HG03520 (cell line): ENCODE measurements around the gene SLC6A13.

Experiments used
- ATAC-seq: cut with Tn5 transposase; IDR thresholded peaks from one replicate; pipeline ENCODE4 v1.9.1; 2021; ENCODE audit warnings: mild to moderate bottlenecking, moderate library complexity; ENCODE audit not compliant: unreplicated experiment

SLC6A13 gene

GRCh38 chr12:234891-235415, 27.7 kb downstream of the SLC6A13 start:
- no peak for ATAC-seq

- no peak for ATAC-seq
Observed at GRCh38 chr12:234019-234418, 28.6 kb downstream of the SLC6A13 start.

- ATAC-seq, result no peak
Observed at GRCh38 chr12:233615-233968, 29.0 kb downstream of the SLC6A13 start.

DNA sequence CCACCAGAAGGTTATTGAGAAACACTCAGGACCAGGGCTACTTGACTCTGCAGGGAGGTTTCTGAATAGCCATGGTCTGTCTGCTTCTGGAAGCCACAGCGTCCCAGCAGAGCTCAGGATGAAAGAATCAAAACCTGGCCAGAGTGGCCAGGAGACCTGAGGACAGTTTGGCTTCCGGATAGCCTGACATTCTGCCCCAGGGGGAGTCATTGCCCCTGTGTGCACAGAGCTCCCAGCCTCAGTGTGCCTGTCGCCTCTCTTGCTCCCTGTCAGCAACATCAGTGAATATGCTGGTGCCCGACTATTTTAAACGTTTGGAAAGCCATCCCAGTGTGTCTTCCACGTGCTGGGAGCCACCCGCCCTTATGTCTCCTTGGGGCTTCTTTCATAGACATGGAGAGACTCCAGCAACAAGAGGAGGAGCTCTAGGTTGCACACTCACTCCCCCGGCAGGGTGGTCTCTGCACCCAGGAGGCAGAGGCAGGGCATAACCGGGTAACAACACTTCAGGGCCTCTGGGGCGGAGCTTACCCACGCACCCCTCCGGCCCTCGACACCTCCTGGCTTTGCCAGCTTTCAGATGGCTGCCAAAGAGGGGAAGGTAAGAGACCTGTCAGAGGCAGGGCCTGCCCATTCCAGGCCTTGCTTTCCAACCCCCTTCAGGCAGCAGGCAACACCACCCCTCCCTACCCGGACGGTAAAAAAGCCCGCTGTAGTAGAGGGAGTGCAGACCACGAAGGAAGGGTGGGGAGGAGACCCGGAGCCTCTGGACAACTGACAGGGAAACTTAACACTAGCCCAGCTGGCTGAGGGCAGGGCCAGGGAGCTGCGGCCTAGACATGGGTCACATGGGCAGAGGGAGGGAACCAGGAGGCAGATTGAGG, 29.7 kb downstream of the SLC6A13 start:
- no peak for ATAC-seq

DNA sequence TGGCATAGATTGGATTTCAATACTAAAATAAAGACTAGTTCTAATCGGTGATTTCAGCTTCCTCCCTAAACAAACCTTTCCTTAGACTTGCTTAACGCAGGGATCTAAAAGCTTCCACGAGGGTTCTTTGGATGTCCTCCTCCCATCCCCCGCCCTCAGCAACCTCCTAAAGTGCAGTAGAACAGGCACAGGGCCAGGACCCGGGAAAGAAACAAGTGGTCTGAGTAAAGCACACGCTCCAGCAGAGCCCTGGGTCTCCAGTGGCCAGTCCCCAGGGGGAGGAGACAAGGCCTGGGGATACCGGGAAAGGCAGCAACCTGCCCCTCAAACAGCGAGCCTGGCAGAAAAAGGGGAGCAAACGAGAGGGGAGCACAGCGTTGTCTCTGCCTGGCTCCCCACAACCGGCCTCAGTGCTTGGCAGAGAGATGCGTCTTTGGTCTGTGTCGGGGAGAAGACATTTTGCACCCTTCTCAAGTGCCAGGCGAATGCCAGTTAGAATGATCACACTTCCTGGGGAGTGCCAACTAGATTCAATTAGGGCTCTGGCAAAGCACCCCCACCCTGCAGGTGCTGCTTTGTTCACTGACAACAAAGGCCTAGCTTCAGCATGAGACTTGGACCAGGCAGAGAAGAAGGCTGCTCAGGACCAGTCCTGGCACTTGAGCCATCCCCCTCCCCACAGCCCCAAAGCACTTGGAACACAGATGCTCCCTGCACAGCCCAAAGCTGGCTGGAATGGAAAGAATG, 31.5 kb downstream of the SLC6A13 start:
- no peak for ATAC-seq

- ATAC-seq, result no peak
Observed at GRCh38 chr12:229441-230191, 33.0 kb downstream of the SLC6A13 start.

- ATAC-seq, result no peak
Observed at GRCh38 chr12:228846-229200, 33.8 kb downstream of the SLC6A13 start.

DNA sequence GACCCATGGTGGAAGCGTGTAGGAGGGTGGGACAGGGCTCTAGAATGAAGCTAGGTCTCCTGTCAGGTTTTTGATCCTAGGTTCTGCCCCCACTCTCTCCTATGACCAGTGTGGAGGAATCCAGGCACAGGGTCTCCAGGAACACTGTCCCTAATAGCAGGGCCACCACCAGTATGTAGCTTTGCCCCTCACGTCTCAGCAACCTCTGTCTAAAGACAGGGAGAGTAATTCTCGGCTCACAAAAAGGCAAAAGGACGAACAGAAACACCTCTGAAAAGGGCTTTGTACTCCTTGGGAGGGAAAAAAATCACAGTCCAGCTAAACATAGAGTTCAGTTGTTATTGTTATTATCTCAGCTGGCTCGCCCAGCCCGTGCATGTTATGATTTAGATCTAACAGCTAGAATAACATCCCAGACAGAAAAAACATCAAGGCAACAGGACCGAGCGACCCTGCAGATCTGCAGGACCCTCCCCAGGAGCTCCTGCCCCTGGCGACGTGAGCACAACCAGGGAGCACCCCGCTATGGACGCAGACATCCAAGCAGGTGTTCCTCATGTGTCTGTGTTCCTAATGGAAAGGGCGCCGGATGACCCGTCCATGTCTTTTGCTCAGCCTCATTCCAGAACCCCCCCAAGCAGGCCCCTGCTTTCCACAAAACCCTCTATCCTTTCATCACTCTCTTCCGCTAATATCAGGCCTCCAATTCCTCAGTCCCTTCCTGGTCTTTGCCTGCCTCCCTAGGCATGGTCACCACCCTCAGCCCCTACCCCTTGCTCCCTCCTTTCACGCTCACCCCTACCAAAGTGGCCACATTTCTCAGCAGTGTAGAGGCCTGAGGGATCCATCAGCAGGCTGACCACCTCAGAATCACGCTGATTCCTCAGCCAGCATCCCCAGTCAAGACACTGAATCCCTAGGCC, 34.5 kb downstream of the SLC6A13 start:
- ATAC-seq, result no peak

DNA sequence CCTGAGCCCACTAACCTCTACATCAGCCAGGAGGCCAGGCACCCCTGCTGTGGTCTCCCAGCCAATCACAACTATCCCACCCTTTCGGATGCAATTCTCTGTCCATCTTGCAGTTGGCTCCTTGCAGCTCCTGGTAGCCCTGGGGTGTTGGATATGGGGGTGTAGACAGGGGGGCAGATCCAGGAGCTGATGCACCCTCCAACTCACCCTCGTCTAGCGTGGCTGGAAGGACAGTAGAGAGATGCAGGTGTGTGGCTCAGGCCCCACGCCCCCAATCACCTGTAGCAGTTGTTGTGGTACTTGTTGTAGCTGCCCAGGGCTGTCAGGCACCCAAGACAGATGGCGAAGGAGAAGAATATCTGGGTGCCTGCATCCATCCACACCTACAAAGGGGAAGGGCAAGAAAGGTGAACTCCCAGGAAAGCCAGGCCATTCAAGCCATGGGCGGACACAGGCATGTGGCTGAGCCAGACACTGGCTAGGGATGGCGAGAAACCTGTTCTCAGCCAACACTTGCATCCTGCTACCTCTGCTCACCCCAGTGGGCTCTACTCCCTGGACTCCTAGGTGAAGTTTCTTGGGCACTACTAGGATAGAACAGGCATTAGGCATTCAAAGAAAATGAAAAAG, 35.2 kb downstream of the SLC6A13 start:
- no peak for ATAC-seq

DNA sequence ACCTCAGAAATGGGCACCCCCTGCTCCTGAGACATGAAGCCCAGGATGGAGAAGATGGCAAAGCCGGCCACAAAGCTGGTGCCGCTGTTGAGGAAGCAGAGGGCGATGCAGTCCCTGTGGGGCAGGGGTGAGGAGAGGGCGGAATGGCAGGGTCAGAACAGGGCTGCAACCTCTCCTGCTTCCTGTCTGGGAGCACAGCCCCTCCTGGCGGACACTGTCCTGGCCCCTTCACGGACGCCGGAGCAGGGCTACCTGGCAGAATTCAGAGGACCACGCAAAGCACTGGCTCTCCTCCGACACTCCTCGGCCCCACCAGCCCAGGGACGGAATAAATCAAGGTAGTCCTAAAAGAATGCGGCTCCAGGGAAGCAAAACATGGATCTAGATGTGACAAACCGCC, 36.2 kb downstream of the SLC6A13 start:
- ATAC-seq, result no peak

- no peak for ATAC-seq
Observed at GRCh38 chr12:225012-225411, 37.6 kb downstream of the SLC6A13 start.

DNA sequence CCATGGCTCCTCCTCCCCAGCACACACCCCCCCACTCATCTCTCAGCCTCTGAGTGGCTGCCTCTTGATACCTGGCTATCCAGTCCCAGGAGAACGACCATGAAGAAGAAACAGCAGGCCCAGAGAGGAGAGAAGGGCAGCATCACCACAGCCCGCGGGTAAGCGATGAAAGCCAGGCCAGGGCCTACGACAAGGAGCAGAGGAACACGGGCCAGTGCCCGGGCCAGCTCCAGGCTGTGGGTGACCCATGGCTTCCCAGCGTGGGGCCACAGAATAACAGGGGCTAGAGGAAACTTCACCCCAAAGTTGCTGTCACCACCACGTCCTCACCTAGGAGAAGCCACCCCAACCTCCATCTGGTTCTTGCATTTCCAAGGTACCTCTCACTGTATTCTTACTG, 38.3 kb downstream of the SLC6A13 start:
- ATAC-seq, result no peak

- no peak for ATAC-seq
Observed at GRCh38 chr12:223841-224240, 38.8 kb downstream of the SLC6A13 start.

DNA sequence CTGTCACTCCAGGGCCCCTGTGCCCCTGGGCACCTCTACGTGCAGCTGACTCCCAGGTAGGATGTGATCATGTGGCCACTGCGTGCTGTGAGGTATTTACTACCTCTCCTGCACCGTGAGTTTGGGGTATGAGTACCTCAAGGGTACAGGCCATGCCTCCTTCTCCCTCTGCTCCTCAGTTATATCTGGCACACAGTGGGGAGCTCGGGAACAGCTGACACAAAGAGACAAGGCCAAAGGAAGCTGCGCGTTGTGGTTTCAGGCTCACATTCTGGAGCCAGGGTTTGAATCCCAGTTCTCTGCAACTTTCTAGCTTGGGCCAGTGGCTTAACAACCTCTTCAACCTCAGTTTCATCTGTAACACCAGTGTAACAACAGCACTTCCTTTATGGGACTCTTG, 40.9 kb downstream of the SLC6A13 start:
- no peak for ATAC-seq

DNA sequence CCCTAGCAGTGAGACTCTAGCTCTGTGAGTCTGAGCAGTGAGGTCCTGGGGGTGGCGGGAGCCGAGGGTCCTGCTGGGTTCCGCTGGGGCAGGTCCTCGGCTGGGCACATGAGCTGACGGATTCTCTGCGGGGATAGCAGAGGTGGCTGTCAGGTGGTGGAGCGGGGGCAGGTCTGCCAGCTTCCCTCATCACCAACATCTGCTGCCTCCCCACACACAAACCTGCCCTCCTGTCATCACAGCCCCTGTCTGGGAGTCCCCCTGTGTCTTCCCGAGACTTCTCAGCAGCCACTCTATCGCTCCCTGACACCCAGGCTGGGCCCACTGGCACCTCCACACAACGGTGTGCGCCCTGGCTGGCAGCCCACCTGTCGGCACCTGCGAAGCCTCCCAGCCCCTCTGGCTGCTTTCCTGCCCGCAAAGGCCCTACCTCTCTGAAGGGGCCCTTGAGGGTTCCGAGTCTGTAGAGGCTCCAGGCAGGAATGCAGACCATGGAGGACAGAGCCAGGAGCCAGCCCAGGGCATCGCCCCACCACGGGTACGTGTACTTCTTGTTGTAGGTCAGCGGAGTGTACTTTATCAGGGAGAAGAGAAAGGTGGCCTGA, 41.6 kb downstream of the SLC6A13 start:
- ATAC-seq, result no peak

DNA sequence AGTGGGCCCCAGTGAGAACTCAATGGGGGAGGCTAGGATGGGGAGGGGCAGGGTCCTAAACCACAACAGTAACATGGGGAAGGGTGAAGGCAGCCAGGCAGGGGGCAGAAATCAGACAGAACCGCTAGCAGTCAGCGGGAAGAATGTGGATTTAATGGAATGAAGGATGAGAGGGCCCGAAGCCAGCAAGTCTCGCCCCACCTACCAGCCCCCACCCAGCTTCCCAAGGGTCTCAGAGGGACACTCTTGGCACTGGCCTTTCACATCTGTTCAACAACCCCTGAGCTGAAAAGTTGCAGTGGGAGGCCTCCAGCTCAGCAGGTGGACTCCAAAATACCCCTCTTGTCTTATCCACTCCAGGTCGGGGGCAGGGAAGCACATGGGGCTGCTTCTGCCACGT, 42.1 kb downstream of the SLC6A13 start:
- no peak for ATAC-seq

DNA sequence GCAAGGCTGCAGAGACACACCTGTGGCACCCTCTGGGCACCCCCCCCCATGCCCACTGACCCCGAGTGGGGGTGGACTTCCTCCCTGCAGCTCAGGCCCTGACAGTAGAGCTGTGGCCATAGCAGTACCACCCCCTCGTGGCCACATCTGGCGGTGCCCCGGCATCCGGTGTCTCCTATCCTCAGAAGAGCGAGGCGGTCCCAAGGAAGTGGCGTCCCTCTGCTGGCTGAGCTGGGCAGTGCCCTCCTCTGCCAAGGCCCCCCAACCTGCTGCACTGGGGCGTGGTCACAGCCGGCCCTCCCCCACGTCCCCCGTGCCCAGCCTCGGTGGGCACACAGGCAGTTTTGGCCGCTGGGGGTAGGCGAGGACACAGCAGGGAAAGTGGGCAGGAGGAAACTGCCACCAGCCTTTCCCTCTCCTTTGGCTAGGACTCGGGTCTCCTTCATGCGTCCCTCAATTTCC, 42.7 kb downstream of the SLC6A13 start:
- no peak for ATAC-seq

- ATAC-seq, result no peak
Observed at GRCh38 chr12:218728-219590, 43.7 kb downstream of the SLC6A13 start.
